ENCODE data around the gene MALAT1. TPM values are rescaled to one million over a fixed set of nuclear protein-coding genes. Genes with fewer than 3 reads are reported as not detected.

MALAT1 gene
- total and polyA plus RNA-seq, 2 donors from 2014 or later: 219 to 15,262 TPM

DNA sequence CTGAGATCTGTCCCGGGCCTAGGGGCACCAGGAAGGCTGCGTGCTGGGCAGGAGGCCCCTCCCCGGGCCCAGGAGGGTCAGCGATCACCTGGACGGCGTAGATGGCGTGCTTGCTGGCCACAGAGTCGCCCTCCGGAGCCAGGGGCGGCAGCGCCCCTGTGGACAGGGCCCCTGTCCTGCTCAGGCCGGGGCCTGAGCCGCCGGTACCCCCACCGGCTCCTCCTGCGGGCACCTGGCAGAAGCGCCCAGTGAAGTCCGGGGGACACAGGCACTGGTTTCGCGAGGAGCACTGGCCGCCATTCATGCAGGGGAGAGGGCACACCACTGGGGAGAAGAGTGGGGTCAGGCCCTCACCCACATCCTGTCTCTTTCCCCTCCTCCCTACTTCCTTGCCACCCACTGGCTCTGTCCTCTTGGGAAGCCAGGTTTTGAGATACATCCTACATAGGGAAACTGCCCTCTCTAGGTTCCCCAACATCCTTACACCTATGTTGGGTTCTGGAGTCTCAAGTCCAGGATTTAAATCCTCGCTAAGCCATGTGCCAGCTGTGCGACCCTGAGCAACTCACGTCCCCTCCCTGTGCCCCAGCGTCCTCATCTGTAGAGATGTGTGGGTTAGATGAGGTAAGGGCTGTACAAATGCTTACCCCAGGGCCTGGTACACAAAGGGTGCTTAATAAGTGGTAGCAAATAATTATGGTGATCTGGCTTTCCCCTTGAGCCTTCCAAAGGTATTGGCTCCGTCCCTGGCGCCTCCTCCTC, 55.4 kb downstream of the MALAT1 start:
- FAIRE-seq (no peak), DNase-seq (no peak)
- H3K9ac ChIP-seq (ENCODE audit: low read length in 3 of 3): no peak overlapping the region
- intact Hi-C loops (cut with DNase I): no loop called here
- peaks cover 0 to 45% (median 13%) of the 10 kb centered on the region in 3 donors for H3K4me1 ChIP-seq (ENCODE audit: control insufficient read depth in 2 of 3, insufficient read depth in 2 of 3, low read depth in 1 of 3, low read length in 3 of 3)
- no peaks in the 10 kb centered on the region for H3K36me3 ChIP-seq (ENCODE audit: control insufficient read depth in 2 of 3, insufficient read depth in 3 of 3, low read length in 3 of 3)
- no peaks in the 10 kb centered on the region for H3K9me3 ChIP-seq (ENCODE audit: control insufficient read depth in 2 of 3, insufficient read depth in 1 of 3, low read length in 3 of 3)
- no peak overlapping the region for H3K27ac ChIP-seq (ENCODE audit: low read depth in 2 of 2, low read length in 2 of 2)
- TF ChIP-seq, protein P1, sequence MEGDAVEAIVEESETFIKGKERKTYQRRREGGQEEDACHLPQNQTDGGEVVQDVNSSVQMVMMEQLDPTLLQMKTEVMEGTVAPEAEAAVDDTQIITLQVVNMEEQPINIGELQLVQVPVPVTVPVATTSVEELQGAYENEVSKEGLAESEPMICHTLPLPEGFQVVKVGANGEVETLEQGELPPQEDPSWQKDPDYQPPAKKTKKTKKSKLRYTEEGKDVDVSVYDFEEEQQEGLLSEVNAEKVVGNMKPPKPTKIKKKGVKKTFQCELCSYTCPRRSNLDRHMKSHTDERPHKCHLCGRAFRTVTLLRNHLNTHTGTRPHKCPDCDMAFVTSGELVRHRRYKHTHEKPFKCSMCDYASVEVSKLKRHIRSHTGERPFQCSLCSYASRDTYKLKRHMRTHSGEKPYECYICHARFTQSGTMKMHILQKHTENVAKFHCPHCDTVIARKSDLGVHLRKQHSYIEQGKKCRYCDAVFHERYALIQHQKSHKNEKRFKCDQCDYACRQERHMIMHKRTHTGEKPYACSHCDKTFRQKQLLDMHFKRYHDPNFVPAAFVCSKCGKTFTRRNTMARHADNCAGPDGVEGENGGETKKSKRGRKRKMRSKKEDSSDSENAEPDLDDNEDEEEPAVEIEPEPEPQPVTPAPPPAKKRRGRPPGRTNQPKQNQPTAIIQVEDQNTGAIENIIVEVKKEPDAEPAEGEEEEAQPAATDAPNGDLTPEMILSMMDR (IDR thresholded peaks at IDR 0.05; ENCODE audit: borderline replicate concordance, extremely low read depth, insufficient read depth): no peak
- no peak overlapping the region for H3K4me3 ChIP-seq (ENCODE audit: low read length in 3 of 3)
- no peaks in the 10 kb centered on the region for H3K27me3 ChIP-seq (ENCODE audit: control insufficient read depth, insufficient read depth, low read length)

DNA sequence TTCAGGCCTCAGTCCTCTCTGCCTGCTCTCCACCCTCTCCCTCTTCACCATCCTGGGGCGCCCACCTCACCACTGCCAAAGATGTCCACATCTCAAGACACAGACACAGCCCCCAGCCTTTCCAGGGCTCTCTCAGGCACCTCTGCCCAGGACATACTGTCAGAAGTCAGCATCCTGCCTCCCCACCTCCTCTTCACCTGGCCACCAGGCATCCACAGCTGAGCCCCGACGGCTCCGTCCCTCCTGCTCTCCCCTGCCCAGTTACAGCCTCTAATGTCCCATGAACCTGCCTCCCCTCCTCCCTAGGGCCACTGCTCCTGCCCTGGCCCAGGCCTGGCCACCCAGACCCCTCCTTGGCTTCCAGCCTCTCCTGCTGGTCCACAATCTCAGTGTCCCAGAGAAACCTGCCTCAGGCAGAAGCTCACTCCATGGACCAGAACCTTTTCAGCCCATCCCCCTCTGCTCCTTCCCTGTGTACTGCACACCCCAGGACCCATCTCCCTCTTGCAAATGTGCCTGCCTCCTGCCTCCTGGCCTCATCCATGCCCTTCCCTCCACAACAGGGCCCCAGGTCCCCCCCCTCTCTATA, 56.1 kb downstream of the MALAT1 start:
- DNase-seq (peak in 1 of 5 donors; percentile 50), FAIRE-seq (no peak)
- H3K4me3 ChIP-seq (ENCODE audit: low read length in 3 of 3): no peak overlapping the region
- TF ChIP-seq, protein P1 (IDR thresholded peaks at IDR 0.05; ENCODE audit: borderline replicate concordance, extremely low read depth, insufficient read depth): no peak
- peaks cover 0 to 48% (median 13%) of the 10 kb centered on the region in 3 donors for H3K4me1 ChIP-seq (ENCODE audit: control insufficient read depth in 2 of 3, insufficient read depth in 2 of 3, low read depth in 1 of 3, low read length in 3 of 3)
- no peaks in the 10 kb centered on the region for H3K36me3 ChIP-seq (ENCODE audit: control insufficient read depth in 2 of 3, insufficient read depth in 3 of 3, low read length in 3 of 3)
- no peaks in the 10 kb centered on the region for H3K9me3 ChIP-seq (ENCODE audit: control insufficient read depth in 2 of 3, insufficient read depth in 1 of 3, low read length in 3 of 3)
- H3K27ac ChIP-seq (ENCODE audit: low read depth in 2 of 2, low read length in 2 of 2): peak overlapping the region in 1 of 2 donors; percentile 20
- no peak overlapping the region for H3K9ac ChIP-seq (ENCODE audit: low read length in 3 of 3)
- H3K27me3 ChIP-seq (ENCODE audit: control insufficient read depth, insufficient read depth, low read length): no peaks in the 10 kb centered on the region
- intact Hi-C loops (cut with DNase I): no loop called here

DNA sequence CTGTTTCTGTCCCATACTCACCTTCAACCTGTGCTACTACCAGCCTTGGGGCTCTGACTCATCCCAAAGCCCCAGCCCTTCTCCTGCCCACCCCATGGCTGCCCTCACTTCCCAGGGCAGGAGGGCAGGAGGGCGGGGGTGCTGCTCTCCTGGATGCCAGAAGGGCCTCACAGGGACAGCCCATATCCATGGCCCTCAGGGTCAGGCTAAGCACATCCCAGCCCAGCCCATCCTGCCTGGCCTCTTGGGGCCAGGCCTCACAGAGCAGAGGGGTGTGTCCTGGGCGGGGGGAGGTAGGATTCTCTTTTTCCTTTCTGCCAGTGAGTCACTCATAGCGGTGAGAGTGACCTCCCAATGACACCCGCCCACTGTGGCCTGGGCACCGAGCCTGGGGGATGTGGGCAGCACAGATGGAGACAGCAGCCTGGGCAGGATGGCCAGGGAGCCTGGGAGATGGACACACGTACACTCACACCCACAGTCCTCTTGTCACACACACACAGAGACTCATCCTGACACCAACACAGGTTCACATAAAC, 56.9 kb downstream of the MALAT1 start:
- peaks cover 0 to 54% (median 13%) of the 10 kb centered on the region in 3 donors for H3K4me1 ChIP-seq (ENCODE audit: control insufficient read depth in 2 of 3, insufficient read depth in 2 of 3, low read depth in 1 of 3, low read length in 3 of 3)
- peak overlapping the region in 1 of 2 donors; percentile 61 for H3K27ac ChIP-seq (ENCODE audit: low read depth in 2 of 2, low read length in 2 of 2)
- H3K9ac ChIP-seq (ENCODE audit: low read length in 3 of 3): no peak overlapping the region
- FAIRE-seq: no peak
- no peaks in the 10 kb centered on the region for H3K27me3 ChIP-seq (ENCODE audit: control insufficient read depth, insufficient read depth, low read length)
- TF ChIP-seq, protein P1 (IDR thresholded peaks at IDR 0.05; ENCODE audit: borderline replicate concordance, extremely low read depth, insufficient read depth): no peak
- H3K9me3 ChIP-seq (ENCODE audit: control insufficient read depth in 2 of 3, insufficient read depth in 1 of 3, low read length in 3 of 3): no peaks in the 10 kb centered on the region
- intact Hi-C loops (cut with DNase I): no loop called here
- no peak overlapping the region for H3K4me3 ChIP-seq (ENCODE audit: low read length in 3 of 3)
- no peaks in the 10 kb centered on the region for H3K36me3 ChIP-seq (ENCODE audit: control insufficient read depth in 2 of 3, insufficient read depth in 3 of 3, low read length in 3 of 3)
- peak in 2 of 5 donors; percentile 57 to 91 for DNase-seq

Other genes with a start within 250 kb of the MALAT1 start
- gene POLA2, start 237.1 kb upstream of the MALAT1 start, total RNA-seq: 6.5 TPM
- gene POLA2, start 237.1 kb upstream of the MALAT1 start, polyA plus RNA-seq (ENCODE audit: insufficient read depth, low read depth, low replicate concordance): 13.6 TPM
- 13.7 TPM for gene CDC42EP2, start 184.2 kb upstream of the MALAT1 start, total RNA-seq
- 19.4 TPM for gene CDC42EP2, start 184.2 kb upstream of the MALAT1 start, polyA plus RNA-seq (ENCODE audit: insufficient read depth, low read depth, low replicate concordance)
- 58.5 TPM for gene DPF2, start 165.2 kb upstream of the MALAT1 start, total RNA-seq
- 25.9 TPM for gene DPF2, start 165.2 kb upstream of the MALAT1 start, polyA plus RNA-seq (ENCODE audit: insufficient read depth, low read depth, low replicate concordance)
- 0.19 TPM for gene TIGD3, start 144.3 kb upstream of the MALAT1 start, total RNA-seq
- 0.95 TPM for gene TIGD3, start 144.3 kb upstream of the MALAT1 start, polyA plus RNA-seq (ENCODE audit: insufficient read depth, low read depth, low replicate concordance)
- gene SLC25A45, start 116.4 kb upstream of the MALAT1 start, total RNA-seq: 14.7 TPM
- 4.1 TPM for gene SLC25A45, start 116.4 kb upstream of the MALAT1 start, polyA plus RNA-seq (ENCODE audit: insufficient read depth, low read depth, low replicate concordance)
- 41.3 TPM for gene FRMD8, start 112.4 kb upstream of the MALAT1 start, total RNA-seq
- gene FRMD8, start 112.4 kb upstream of the MALAT1 start, polyA plus RNA-seq (ENCODE audit: insufficient read depth, low read depth, low replicate concordance): 9.4 TPM
- gene NEAT1, start 76.2 kb upstream of the MALAT1 start, total RNA-seq: 1,006 TPM
- 595 TPM for gene NEAT1, start 76.2 kb upstream of the MALAT1 start, polyA plus RNA-seq (ENCODE audit: insufficient read depth, low read depth, low replicate concordance)
- gene SCYL1, start 26.0 kb downstream of the MALAT1 start, total RNA-seq: 72.2 TPM
- gene SCYL1, start 26.0 kb downstream of the MALAT1 start, polyA plus RNA-seq (ENCODE audit: insufficient read depth, low read depth, low replicate concordance): 78.9 TPM
- 165 TPM for gene LTBP3, start 59.3 kb downstream of the MALAT1 start, total RNA-seq
- 61.6 TPM for gene LTBP3, start 59.3 kb downstream of the MALAT1 start, polyA plus RNA-seq (ENCODE audit: insufficient read depth, low read depth, low replicate concordance)
- gene ZNRD2, start 71.4 kb downstream of the MALAT1 start, total RNA-seq: 32.0 TPM
- 60.4 TPM for gene ZNRD2, start 71.4 kb downstream of the MALAT1 start, polyA plus RNA-seq (ENCODE audit: insufficient read depth, low read depth, low replicate concordance)
- gene FAM89B, start 73.5 kb downstream of the MALAT1 start, total RNA-seq: 36.7 TPM
- gene FAM89B, start 73.5 kb downstream of the MALAT1 start, polyA plus RNA-seq (ENCODE audit: insufficient read depth, low read depth, low replicate concordance): 33.5 TPM
- 95.4 TPM for gene EHBP1L1, start 77.0 kb downstream of the MALAT1 start, total RNA-seq
- 20.5 TPM for gene EHBP1L1, start 77.0 kb downstream of the MALAT1 start, polyA plus RNA-seq (ENCODE audit: insufficient read depth, low read depth, low replicate concordance)
- gene KCNK7, start 96.8 kb downstream of the MALAT1 start, total RNA-seq: 0.25 TPM
- not detected for gene KCNK7, start 96.8 kb downstream of the MALAT1 start, polyA plus RNA-seq (ENCODE audit: insufficient read depth, low read depth, low replicate concordance)
- 89.1 TPM for gene MAP3K11, start 115.2 kb downstream of the MALAT1 start, total RNA-seq
- gene MAP3K11, start 115.2 kb downstream of the MALAT1 start, polyA plus RNA-seq (ENCODE audit: insufficient read depth, low read depth, low replicate concordance): 55.7 TPM
- 44.4 TPM for gene PCNX3, start 116.7 kb downstream of the MALAT1 start, total RNA-seq
- gene PCNX3, start 116.7 kb downstream of the MALAT1 start, polyA plus RNA-seq (ENCODE audit: insufficient read depth, low read depth, low replicate concordance): 13.6 TPM
- 71.0 TPM for gene SIPA1, start 139.1 kb downstream of the MALAT1 start, total RNA-seq
- gene SIPA1, start 139.1 kb downstream of the MALAT1 start, polyA plus RNA-seq (ENCODE audit: insufficient read depth, low read depth, low replicate concordance): 46.4 TPM
- 81.6 TPM for gene RELA, start 163.9 kb downstream of the MALAT1 start, total RNA-seq
- 34.8 TPM for gene RELA, start 163.9 kb downstream of the MALAT1 start, polyA plus RNA-seq (ENCODE audit: insufficient read depth, low read depth, low replicate concordance)
- 74.7 TPM for gene KAT5, start 213.2 kb downstream of the MALAT1 start, total RNA-seq
- 68.4 TPM for gene KAT5, start 213.2 kb downstream of the MALAT1 start, polyA plus RNA-seq (ENCODE audit: insufficient read depth, low read depth, low replicate concordance)
- gene RNASEH2C, start 221.8 kb downstream of the MALAT1 start, total RNA-seq: 43.7 TPM
- gene RNASEH2C, start 221.8 kb downstream of the MALAT1 start, polyA plus RNA-seq (ENCODE audit: insufficient read depth, low read depth, low replicate concordance): 129 TPM